HCT116 (cell line): ENCODE results near the gene JCAD. TPM values are rescaled to one million over a fixed set of nuclear protein-coding genes. Genes with fewer than 3 reads are reported as not detected.

Experiments
- ATAC-seq: fragments of 200-7000 bp; cut with Tn5 transposase; 2 replicates; pipeline ENCODE4 v1.9.1; 2020; ENCODE audit warnings: mild to moderate bottlenecking, moderate library complexity
- BruUV-seq: library from RNA; stranded (reverse); fragments of 400-500 nt; replicated peaks from 2 replicates; lab custom pipeline; 2021; lab: Mats Ljungman, UMichigan
- CTCF ChIA-PET: fragments of 300-600 bp; sonication (Branson Sonifier 250); formaldehyde crosslinking; loops from one replicate; lab custom pipeline; 2021; ENCODE audit warnings: antibody characterized with exemption; lab: Charles Lee
- POLR2A ChIA-PET: fragments of 300-600, 350-600 bp; sonication (Branson Sonifier 250); formaldehyde crosslinking; loops from one replicate; lab custom pipeline; 2021; ENCODE audit warnings: antibody characterized with exemption; lab: Charles Lee
- RAD21 ChIA-PET, 2 experiments: fragments of 300-600 bp; sonication (Branson Sonifier 250); formaldehyde crosslinking; loops; one replicate each; lab custom pipeline; 2023; ENCODE audit warnings: low total read pairs in 2 of 2; ENCODE audit not compliant: uncharacterized antibody in 2 of 2, unreplicated experiment in 2 of 2, low non-redundant PET in 1 of 2; lab: Charles Lee
- DNase-seq: peaks from one replicate; pipeline ENCODE4 v3.0.0-alpha.2; 2010; ENCODE audit warnings: low read depth, low spot score
- H2AFZ ChIP-seq: fragments of 200-600 bp; shearing (Covaris generic), sonication (generic); 2 replicates; pipeline ENCODE4 v1.6.1; 2017; ENCODE audit warnings: low read depth, mixed run types, mixed read lengths, antibody characterized with exemption, low read length; ENCODE audit not compliant: poor library complexity, severe bottlenecking
- H3K27ac ChIP-seq: 2 replicates; pipeline ENCODE4 v1.5.1; 2012; ENCODE audit warnings: low read depth, low read length
- H3K27me3 ChIP-seq: fragments of 200-600 bp; sonication (generic); 2 replicates; pipeline ENCODE4 v1.6.1; 2016; ENCODE audit warnings: mixed run types, low read length, mixed read lengths; ENCODE audit not compliant: insufficient read depth
- H3K36me3 ChIP-seq, 2 experiments: fragments of 200-500 bp in 1 of 2; fragments of 200-600 bp in 1 of 2; sonication (Bioruptor generic) in 1 of 2; sonication (generic) in 1 of 2; 2 replicates each; pipeline versions ENCODE4 v1.5.1 to v1.6.1; 2014 to 2016; ENCODE audit warnings: low read length in 2 of 2, inconsistent platforms in 1 of 2, mixed read lengths in 1 of 2, mixed run types in 1 of 2; ENCODE audit not compliant: insufficient read depth in 2 of 2, control insufficient read depth in 1 of 2
- H3K4me1 ChIP-seq, 2 experiments: fragments of 200-600 bp in 1 of 2; sonication (generic) in 1 of 2; 2 replicates each; pipeline versions ENCODE4 v1.5.1 to v1.6.1; 2012 to 2017; ENCODE audit warnings: low read length in 2 of 2, inconsistent platforms in 1 of 2, mild to moderate bottlenecking in 1 of 2, mixed read lengths in 1 of 2, mixed run types in 1 of 2, moderate library complexity in 1 of 2; ENCODE audit not compliant: insufficient read depth in 2 of 2, control insufficient read depth in 1 of 2
- H3K4me2 ChIP-seq: fragments of 200-600 bp; sonication (generic); 2 replicates; pipeline ENCODE4 v1.6.1; 2017; ENCODE audit warnings: mixed run types, low read length, mixed read lengths
- H3K4me3 ChIP-seq, 2 experiments: fragments of 200-600 bp in 1 of 2; sonication (generic) in 1 of 2; replicated peaks in 1 of 2; 2 replicates each; pipeline ENCODE4 v1.5.1; 2011 to 2016; ENCODE audit warnings: low read length in 2 of 2, control low read depth in 1 of 2, low read depth in 1 of 2, mild to moderate bottlenecking in 1 of 2, mixed read lengths in 1 of 2, mixed run types in 1 of 2
- H3K79me2 ChIP-seq: fragments of 200-600 bp; sonication (generic); 2 replicates; pipeline ENCODE4 v1.6.1; 2017; ENCODE audit warnings: mild to moderate bottlenecking, mixed run types, low read length, moderate library complexity, mixed read lengths; ENCODE audit not compliant: insufficient read depth
- H3K9ac ChIP-seq: fragments of 200-600 bp; sonication (generic); 2 replicates; pipeline ENCODE4 v1.6.1; 2016; ENCODE audit warnings: low read length, mixed read lengths
- H3K9me2 ChIP-seq: fragments of 200-600 bp; sonication (generic), shearing (Covaris generic); 2 replicates; pipeline ENCODE4 v1.6.1; 2017; ENCODE audit warnings: mixed run types, mild to moderate bottlenecking, moderate library complexity; ENCODE audit not compliant: insufficient read depth
- H3K9me3 ChIP-seq, 2 experiments: fragments of 200-500 bp in 1 of 2; fragments of 200-600 bp in 1 of 2; sonication (Bioruptor generic) in 1 of 2; sonication (generic) in 1 of 2; 2 replicates each; pipeline ENCODE4 v1.6.1; 2014 to 2017; ENCODE audit warnings: low read length in 2 of 2, mixed read lengths in 2 of 2, inconsistent platforms in 1 of 2, low read depth in 1 of 2, mild to moderate bottlenecking in 1 of 2, mixed run types in 1 of 2, moderate library complexity in 1 of 2; ENCODE audit not compliant: control insufficient read depth in 1 of 2, insufficient read depth in 1 of 2
- H4K20me1 ChIP-seq: fragments of 200-600 bp; sonication (generic), shearing (Covaris generic); 2 replicates; pipeline ENCODE4 v1.6.1; 2017; ENCODE audit warnings: mixed run types, mild to moderate bottlenecking, moderate library complexity; ENCODE audit not compliant: insufficient read depth
- CTCF ChIP-seq, 3 experiments: fragments of 200-600 bp in 1 of 3; sonication (generic) in 1 of 3; IDR thresholded peaks in 2 of 3; conservative IDR thresholded peaks in 1 of 3; 2 replicates each; pipeline ENCODE4 v1.5.1; 2012 to 2017; ENCODE audit warnings: low read depth in 2 of 3, low read length in 2 of 3, antibody characterized with exemption in 1 of 3, borderline replicate concordance in 1 of 3, control low read depth in 1 of 3, mild to moderate bottlenecking in 1 of 3, mixed read lengths in 1 of 3, mixed run types in 1 of 3, moderate library complexity in 1 of 3; ENCODE audit not compliant: insufficient read depth in 1 of 3
- FOSL1 ChIP-seq: IDR thresholded peaks from 2 replicates; pipeline ENCODE4 v1.6.1; 2012; ENCODE audit warnings: low read depth
- MAX ChIP-seq: IDR thresholded peaks from 2 replicates; pipeline ENCODE4 v1.6.1; 2012
- intact Hi-C: fragments of 100-400 bp; cut with micrococcal nuclease; formaldehyde crosslinking; loops from 2 replicates; pipeline ENCODE4 v1.10.0; 2022
- total RNA-seq: library from RNA; stranded (reverse); gene quantifications from one replicate; pipeline ENCODE4 v1.2.1, GENCODE V29; 2021; ENCODE audit not compliant: unreplicated experiment

The JCAD gene
- total RNA-seq, 1 experiment from 2014 or later: 17.5 TPM

- TF ChIP-seq FOSL1 (no peak), CTCF (IDR thresholded peaks at IDR 0.05 in 2 of 3, conservative IDR thresholded peaks at IDR 0.05 in 1 of 3; ENCODE audit: borderline replicate concordance in 1 of 3, insufficient read depth in 1 of 3, low read depth in 2 of 3, low read length in 2 of 3) (no peak)
Measured at GRCh38 chr10:30062090-30062489, 2.7 kb upstream of the JCAD start (continued).

- ChIA-PET CTCF (no interaction called here), RAD21 (no interaction called here), POLR2A (no interaction called here)
- peak overlapping the region; percentile 55 to 62 for H3K4me3 ChIP-seq
- ATAC-seq: no peak
- no peaks in the 10 kb centered on the region for H3K36me3 ChIP-seq
- TF ChIP-seq MAX (no peak), FOSL1 (no peak)
- H3K9ac ChIP-seq: peak overlapping the region; percentile 60
- H2AFZ ChIP-seq: no peak overlapping the region
- no peak for DNase-seq
- intact Hi-C loops: no loop called here
- H3K27me3 ChIP-seq: no peaks in the 10 kb centered on the region
- no peaks in the 10 kb centered on the region for H3K9me3 ChIP-seq
- no TSS peak for BruUV-seq
- peaks cover 11% of the 10 kb centered on the region for H3K79me2 ChIP-seq
- peak overlapping the region; percentile 81 for H3K4me2 ChIP-seq
- no peaks in the 10 kb centered on the region for H4K20me1 ChIP-seq
- peaks cover 39 to 46% of the 10 kb centered on the region in 2 experiments for H3K4me1 ChIP-seq
- peak overlapping the region; percentile 75 for H3K27ac ChIP-seq
- H3K9me2 ChIP-seq: no peaks in the 10 kb centered on the region
Measured at GRCh38 chr10:30058570-30059132, 735 bp downstream of the JCAD start.
